Effector CD4-positive, alpha-beta T cell (primary cell): ENCODE results near the gene CENATAC.
A peak's percentile ranks its signal among the peaks of the same experiment; 100 is the strongest.
"Not testable (repeated sequence)": the region's sequence is repeated elsewhere in the genome, so short reads cannot be mapped to it uniquely, and the experiment has no call there.

Experiments used
- DNase-seq: peaks from one replicate; pipeline ENCODE4 v3.0.0-alpha.2; 2020

CENATAC gene

GRCh38 chr11:118996926-118997626 is 862 bp upstream of the CENATAC start:
- DNase-seq: peak; percentile 25

GRCh38 chr11:118998388-118998717 is 415 bp downstream of the CENATAC start:
- DNase-seq: peak; percentile 12

- DNase-seq: no peak
Observed at GRCh38 chr11:118998822-118999221, 884 bp downstream of the CENATAC start.

- DNase-seq: no peak
Observed at GRCh38 chr11:119000906-119001305, 3.0 kb downstream of the CENATAC start.

GRCh38 chr11:119006656-119007055 is 8.7 kb downstream of the CENATAC start:
- DNase-seq: no peak

GRCh38 chr11:119011476-119012053 is 13.6 kb downstream of the CENATAC start:
- no peak for DNase-seq

- DNase-seq: no peak
Observed at GRCh38 chr11:119012629-119013170, 14.8 kb downstream of the CENATAC start.

GRCh38 chr11:119014209-119014924 is 16.4 kb downstream of the CENATAC start:
- DNase-seq: no peak

GRCh38 chr11:119015054-119015611 is 17.2 kb downstream of the CENATAC start:
- no peak for DNase-seq

- DNase-seq: no peak
Observed at GRCh38 chr11:119016216-119017009, 18.5 kb downstream of the CENATAC start.

GRCh38 chr11:119017377-119017776 is 19.4 kb downstream of the CENATAC start:
- not testable (repeated sequence) for DNase-seq

GRCh38 chr11:119018074-119018938 is 20.4 kb downstream of the CENATAC start, which contains the start of the genes RPS25 and TRAPPC4:
RPS25 (minus strand) TSS chr11:119018343; CDS start chr11:119018284, 59 bp downstream.
TRAPPC4 (plus strand) TSS chr11:119018766; CDS start chr11:119018796, 30 bp downstream.
- DNase-seq: peak; percentile 95

GRCh38 chr11:119019996-119020395 is 22.1 kb downstream of the CENATAC start:
- DNase-seq: no peak

- no peak for DNase-seq
Observed at GRCh38 chr11:119021631-119022030, 23.7 kb downstream of the CENATAC start.

GRCh38 chr11:119023741-119024140 is 25.8 kb downstream of the CENATAC start:
- DNase-seq: no peak

GRCh38 chr11:119024430-119025098 is 26.6 kb downstream of the CENATAC start:
- no peak for DNase-seq

- DNase-seq: no peak
Observed at GRCh38 chr11:119025099-119025473, 27.1 kb downstream of the CENATAC start.

GRCh38 chr11:119025541-119025940 is 27.6 kb downstream of the CENATAC start:
- DNase-seq: no peak

- no peak for DNase-seq
Observed at GRCh38 chr11:119025978-119026766, 28.2 kb downstream of the CENATAC start.

GRCh38 chr11:119026970-119027369 is 29.0 kb downstream of the CENATAC start:
- no peak for DNase-seq
